ENCODE results near the gene MEIS2.

- TF ChIP-seq GATA1 (IDR thresholded peaks at IDR 0.05; ENCODE audit: low read depth, low read length): no peak
- TF ChIP-seq POLR2A (IDR thresholded peaks at IDR 0.05; ENCODE audit: low read length): no peak
Observed at GRCh38 chr15:36960947-36961227, 139.5 kb downstream of the MEIS2 start.
